HG03135 (cell line): ENCODE data around the gene IGFALS.

ENCODE experiments used
- ATAC-seq: cut with Tn5 transposase; IDR thresholded peaks from one replicate; pipeline ENCODE4 v1.9.1; 2021; ENCODE audit warnings: mild to moderate bottlenecking, moderate library complexity; ENCODE audit not compliant: unreplicated experiment

IGFALS gene

DNA sequence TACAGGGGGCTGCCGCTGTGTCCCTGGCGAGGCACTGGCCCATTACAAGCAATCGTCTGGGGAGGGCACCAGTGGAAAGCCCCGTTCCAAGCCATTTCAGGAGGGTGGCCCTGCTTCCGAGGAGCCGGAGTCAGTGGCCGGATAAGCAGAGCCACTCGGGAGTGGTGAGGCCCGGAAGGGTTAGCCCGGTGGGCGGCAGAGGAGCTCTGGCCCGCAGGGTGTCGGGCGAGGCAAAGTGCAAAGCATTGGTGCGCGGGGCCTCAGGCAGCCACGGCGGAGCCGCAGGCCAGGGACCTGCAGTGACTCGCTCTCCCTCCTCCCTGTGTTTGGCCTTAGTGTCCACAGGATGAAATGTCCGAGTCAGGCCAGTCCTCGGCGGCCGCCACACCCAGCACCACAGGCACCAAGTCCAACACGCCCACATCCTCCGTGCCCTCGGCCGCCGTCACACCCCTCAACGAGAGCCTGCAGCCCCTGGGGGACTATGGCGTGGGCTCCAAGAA lies 46.8 kb downstream of the IGFALS start:
- no peak for ATAC-seq

- no peak for ATAC-seq
Observed at GRCh38 chr16:1745900-1746692, 47.4 kb downstream of the IGFALS start.

DNA sequence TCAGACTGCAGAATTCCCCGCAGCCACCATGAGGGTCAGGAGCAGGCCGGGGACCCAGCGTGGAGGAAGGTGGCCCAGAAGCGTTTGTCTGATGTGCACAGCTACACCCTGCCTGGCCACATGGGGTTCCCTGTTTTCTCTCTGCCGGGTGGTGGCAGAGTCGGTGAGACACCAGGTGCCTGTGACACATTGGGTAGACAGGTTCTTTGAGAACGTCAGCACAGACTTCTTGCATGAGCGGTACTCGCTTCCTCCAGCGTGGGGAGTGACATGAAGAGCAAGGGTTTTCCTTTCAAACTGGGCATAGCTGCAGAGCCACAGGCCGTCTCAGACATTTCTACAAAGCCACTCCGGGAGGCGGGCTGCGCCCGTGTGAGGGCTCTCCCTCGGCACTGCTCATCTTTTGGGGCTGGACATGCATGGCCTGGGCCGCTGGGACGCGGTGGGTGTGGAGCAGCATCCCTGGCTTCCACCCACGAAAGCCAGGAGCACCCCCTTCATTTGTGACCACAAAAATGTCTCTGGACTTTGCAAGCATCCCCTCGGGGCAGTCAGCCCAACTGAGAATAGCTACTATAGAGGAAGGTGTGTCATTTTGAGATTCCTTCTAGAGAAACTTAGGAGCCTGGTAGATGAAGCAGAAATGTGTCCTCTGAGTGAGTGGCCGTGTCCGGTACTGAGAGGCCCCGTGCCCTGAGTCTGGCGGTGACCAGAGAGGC lies 48.2 kb downstream of the IGFALS start:
- ATAC-seq, result no peak

DNA sequence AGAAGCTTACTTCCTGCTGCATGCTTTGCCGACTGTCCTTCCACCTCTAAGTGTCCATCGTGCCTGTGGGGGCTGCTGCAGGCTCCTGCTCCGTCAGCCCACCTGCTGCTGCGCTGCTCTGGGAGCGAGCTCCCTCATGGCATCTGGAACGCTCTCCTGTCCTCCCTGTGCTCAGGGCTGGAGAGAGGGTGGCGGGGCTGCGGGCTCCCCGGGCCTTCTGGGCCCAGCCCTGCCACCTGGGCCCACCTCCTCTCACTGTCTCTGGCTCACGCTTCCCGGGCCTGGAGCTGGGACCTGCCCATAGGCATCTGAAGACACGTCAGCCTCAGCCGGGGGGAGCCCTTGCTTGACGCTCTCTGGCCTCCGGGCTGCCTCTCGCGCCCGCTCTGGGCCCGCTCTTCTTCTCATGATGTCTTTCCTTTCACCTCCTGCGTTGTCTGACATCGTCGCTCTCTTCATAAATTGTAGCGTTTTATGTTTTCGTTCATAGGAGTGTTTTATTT lies 49.1 kb downstream of the IGFALS start:
- ATAC-seq, result no peak

- no peak for ATAC-seq
Observed at GRCh38 chr16:1743376-1744337, 49.8 kb downstream of the IGFALS start.

- ATAC-seq, result no peak
Observed at GRCh38 chr16:1741553-1742165, 51.8 kb downstream of the IGFALS start.

GRCh38 chr16:1740781-1741490 lies 52.6 kb downstream of the IGFALS start:
- ATAC-seq, result no peak
